ENCODE results near the gene MAD2L1BP.

Gene MAD2L1BP

GRCh38 chr6:43667245-43668150, 31.9 kb downstream of the MAD2L1BP start:
- DNase-seq (ENCODE audit: low spot score) = peak; percentile 62

DNA sequence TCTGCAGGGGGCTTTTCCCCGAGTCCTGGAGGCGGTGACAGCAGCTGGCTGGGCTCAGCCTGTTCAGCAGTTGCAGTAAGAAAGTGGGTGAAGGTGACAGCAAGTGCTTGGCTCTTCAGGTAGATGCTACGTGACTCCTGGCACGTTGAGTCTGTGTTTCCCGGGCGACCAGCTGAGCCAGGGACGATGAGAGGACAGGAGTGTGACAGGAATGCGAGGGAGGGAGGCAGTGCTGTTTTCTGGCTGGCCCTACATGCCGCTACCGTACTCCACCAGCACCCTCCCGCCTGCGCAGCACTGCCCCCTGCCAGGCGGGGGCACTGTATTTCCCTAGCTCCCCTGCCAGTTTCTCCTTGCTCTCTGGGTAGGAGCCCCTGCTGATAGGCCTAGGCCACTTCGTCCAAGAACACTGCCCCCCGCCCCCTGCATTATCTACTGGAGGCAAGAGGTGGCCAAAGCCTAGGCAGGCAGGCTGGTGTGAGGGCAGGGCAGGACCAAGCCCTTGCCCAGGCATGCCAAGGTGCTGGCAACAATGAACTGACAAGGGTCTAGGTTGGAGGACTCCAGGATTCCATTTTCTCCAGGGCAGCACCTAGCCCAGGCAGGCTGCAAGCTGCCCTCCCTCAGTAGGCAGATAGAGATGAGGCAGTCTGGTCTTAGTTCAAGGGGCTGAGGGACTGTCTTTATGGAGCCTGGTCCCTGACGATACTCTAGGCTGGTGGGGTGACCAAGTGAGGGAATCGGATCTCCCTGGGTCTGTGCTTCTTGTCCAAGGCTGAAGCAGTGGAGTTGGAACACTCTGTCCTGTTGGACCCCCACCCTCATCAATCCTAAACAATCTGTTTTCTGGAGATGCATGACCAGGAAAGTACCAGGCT, 32.8 kb downstream of the MAD2L1BP start:
- no peak for DNase-seq (ENCODE audit: low spot score)

- peak; percentile 59 for DNase-seq (ENCODE audit: low spot score)
Measured at GRCh38 chr6:43669050-43669921, 33.6 kb downstream of the MAD2L1BP start.

GRCh38 chr6:43669922-43670622, 34.4 kb downstream of the MAD2L1BP start:
- no peak for DNase-seq (ENCODE audit: low spot score)

GRCh38 chr6:43670623-43670986, 35.0 kb downstream of the MAD2L1BP start:
- no peak for DNase-seq (ENCODE audit: low spot score)

- DNase-seq (ENCODE audit: low spot score) = no peak
Measured at GRCh38 chr6:43671011-43671800, 35.6 kb downstream of the MAD2L1BP start.

GRCh38 chr6:43671801-43672690, 36.4 kb downstream of the MAD2L1BP start:
- no peak for DNase-seq (ENCODE audit: low spot score)

GRCh38 chr6:43673444-43674084, 37.9 kb downstream of the MAD2L1BP start:
- DNase-seq (ENCODE audit: low spot score) = peak; percentile 42

DNA sequence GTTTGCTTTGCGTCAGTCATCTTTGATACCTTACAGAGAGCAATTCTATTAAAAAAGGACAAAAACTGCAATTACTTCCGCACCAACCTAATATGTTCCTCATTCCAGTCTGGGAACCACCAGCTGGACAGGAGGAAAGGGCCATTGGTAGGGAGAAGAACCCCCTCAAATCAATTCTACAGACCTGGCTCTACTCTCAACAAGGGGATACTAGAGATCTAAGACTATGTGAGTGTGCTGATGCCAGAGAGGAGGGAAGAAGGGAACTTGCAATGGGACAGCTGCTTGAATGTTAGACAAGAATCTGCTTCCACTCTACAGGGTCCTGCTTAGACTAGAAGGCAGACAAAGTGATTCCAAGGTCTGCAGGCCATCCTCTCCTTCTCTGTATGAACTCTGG, 38.7 kb downstream of the MAD2L1BP start:
- DNase-seq (ENCODE audit: low spot score) = no peak

GRCh38 chr6:43674921-43675320, 39.3 kb downstream of the MAD2L1BP start:
- DNase-seq (ENCODE audit: low spot score) = no peak

DNA sequence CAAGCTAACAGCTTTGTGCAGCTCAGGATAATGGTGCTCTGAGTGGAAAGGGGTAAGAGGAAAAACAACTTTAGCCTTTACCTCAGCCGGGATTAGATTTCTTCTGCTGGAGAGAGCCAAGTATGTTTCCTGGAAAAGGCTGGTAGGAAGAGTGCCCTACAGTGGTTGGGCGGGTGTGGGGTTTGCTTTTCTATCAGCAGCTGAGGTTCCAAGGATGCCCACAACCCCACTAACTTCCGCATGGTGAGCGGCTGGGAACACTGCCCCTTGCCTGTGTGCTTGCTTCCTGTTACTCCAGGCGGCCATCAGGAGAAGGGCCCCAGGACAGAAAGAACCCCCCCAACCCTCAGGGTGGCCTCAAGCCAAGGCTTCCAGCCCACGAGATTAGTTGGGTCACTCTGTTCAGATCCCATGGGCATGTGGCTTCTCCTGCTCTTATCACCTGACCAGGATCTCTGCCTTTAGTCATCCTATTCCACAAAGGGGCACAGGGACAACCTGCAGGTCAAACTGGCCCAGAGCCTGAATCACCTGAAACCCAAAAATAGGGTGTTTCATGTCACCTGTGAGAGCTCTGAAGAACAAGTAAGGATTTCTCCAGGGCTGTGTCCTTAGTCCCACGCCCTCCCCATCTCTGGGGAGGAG, 41.4 kb downstream of the MAD2L1BP start:
- DNase-seq (ENCODE audit: low spot score) = no peak

DNA sequence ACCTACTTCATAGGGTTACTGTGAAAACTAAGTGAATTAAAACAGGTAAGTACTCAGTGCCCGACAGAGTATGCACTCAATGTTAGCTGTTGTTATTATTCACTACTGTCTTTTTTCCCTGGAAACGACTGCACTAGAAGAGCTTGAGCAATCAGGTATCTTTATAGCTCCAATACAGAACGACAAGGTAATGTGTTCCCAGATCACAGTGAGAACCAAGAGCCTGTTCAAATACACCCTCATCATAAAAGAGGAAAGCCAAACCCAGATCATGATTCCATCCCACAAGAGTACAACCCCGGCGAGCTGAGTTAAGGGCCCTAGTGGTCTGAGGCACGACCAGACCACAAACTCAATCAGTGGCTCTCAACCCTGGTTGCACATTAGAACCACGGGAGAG, 42.1 kb downstream of the MAD2L1BP start:
- DNase-seq (ENCODE audit: low spot score) = no peak

GRCh38 chr6:43678341-43678740, 42.7 kb downstream of the MAD2L1BP start:
- no peak for DNase-seq (ENCODE audit: low spot score)

- DNase-seq (ENCODE audit: low spot score) = no peak
Measured at GRCh38 chr6:43679057-43679456, 43.4 kb downstream of the MAD2L1BP start.

DNA sequence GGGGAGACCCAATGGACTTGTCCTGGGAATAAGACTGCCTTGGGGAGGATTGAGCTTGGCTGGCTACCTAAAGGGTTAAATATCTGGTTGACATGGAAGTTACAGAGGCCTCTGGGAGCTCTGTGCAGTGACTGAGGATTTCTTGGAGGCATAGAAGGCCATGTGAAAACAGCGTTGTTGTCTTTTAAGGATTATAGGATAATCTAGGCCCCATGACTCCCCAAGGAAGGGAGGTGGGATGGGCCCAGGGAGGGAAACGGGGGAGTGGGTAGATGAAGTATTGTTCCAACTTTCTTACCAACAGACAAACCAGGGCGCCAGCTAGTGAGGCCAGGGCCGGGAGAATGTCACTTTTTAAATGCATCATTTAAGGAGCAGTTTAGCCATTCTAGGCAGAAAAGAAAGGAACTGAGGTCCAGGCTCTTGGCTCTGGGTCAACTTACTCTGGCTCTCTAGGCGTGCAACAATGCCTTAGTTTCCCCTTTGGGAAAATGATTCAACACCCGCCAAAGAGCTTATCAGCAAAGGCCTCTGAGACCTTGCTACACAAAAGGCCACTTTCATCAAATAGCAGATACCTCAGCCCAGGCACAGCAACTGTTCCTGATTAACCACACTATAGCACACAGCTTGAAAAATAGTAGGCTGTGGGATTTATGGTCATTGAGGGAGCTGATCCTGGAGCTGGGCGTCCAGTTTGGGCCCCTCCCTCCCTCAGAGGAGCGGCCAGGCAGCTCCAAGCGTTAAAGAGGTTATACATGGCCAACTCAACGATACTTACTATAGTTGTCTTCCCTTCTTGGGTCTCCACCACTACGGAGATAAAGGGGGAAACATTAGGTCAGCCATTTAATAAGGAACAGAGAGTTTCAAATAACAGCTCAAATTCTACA, 44.9 kb downstream of the MAD2L1BP start:
- DNase-seq (ENCODE audit: low spot score) = no peak

DNA sequence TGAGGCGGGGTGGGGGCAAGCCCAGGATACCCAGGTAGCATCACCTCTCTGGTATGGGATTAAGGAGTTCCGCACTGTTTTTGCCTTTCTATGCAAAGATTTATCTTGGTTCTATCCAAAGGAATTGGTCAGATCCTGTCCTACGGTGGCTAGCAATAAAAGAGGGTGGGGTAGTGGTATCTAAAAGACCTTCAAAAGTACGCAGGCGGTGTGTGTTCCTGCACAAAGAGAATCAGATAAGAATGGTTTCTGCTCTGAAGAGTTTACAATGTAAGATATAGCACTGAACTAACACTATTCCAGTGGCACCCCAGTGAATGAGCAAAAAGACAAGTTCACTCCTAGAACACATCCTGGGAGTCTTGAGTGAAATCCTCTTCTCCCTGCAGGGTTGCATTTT, 45.7 kb downstream of the MAD2L1BP start:
- DNase-seq (ENCODE audit: low spot score) = no peak

- no peak for DNase-seq (ENCODE audit: low spot score)
Measured at GRCh38 chr6:43682724-43683429, 47.2 kb downstream of the MAD2L1BP start.

Data from globus pallidus (tissue), 1 donor.